Hepatocyte (in vitro differentiated cells): Measurements from ENCODE around the gene UBQLNL.

Experiments
- CTCF ChIP-seq: fragments of 200-600 bp; sonication (generic); IDR thresholded peaks from 2 replicates; pipeline ENCODE4 v1.5.1; 2016; ENCODE audit warnings: antibody characterized with exemption, mild to moderate bottlenecking; ENCODE audit not compliant: poor library complexity
- EZH2phosphoT487 ChIP-seq: fragments of 200-600 bp; sonication (generic); IDR thresholded peaks from one replicate; pipeline ENCODE4 v1.6.1; 2018; ENCODE audit warnings: antibody characterized with exemption, mild to moderate bottlenecking, low read depth, moderate library complexity; ENCODE audit not compliant: unreplicated experiment, severe bottlenecking

GRCh38 chr11:5473921-5474320, 42.6 kb downstream of the UBQLNL start:
- TF ChIP-seq CTCF (no peak), EZH2phosphoT487 (no peak)
